K562 (cell line): ENCODE results near the gene TIAM1. TPM values are rescaled to one million over a fixed set of nuclear protein-coding genes. Genes with fewer than 3 reads are reported as not detected.

Experiments
- ATAC-seq: fragments of 200-7000 bp; cut with Tn5 transposase; 3 replicates; pipeline ENCODE4 v1.9.1; 2020; ENCODE audit warnings: moderate library complexity
- BruUV-seq: library from RNA; stranded (reverse); fragments of 400-500 nt; replicated peaks from 2 replicates; lab custom pipeline; 2021; lab: Mats Ljungman, UMichigan
- CTCF ChIA-PET: fragments of 300-600 bp; formaldehyde crosslinking; extraction: SDS; loops from one replicate; lab custom pipeline; 2021; ENCODE audit warnings: low intra/inter-chr PET ratio; lab: Yijun Ruan, JAX
- POLR2A ChIA-PET: fragments of 300-600, 350-650 bp; sonication (Branson Sonifier 250); formaldehyde crosslinking; extraction: SDS; loops from one replicate; lab custom pipeline; 2021; ENCODE audit warnings: antibody characterized with exemption, inconsistent platforms; lab: Yijun Ruan, JAX
- DNase-seq, 4 experiments: peaks; one replicate each; pipeline versions ENCODE4 v3.0.0 to v3.0.0-alpha.2; 2011 to 2018; ENCODE audit warnings: low spot score in 3 of 4, mixed read lengths in 3 of 4; ENCODE audit errors: extremely low read depth in 1 of 4
- FAIRE-seq: peaks from 2 replicates; lab custom pipeline; 2011; peaks lifted over from hg19 to GRCh38; lab: Jason Lieb, UNC
- H2AFZ ChIP-seq: 2 replicates; pipeline ENCODE4 v1.6.0; 2011; ENCODE audit warnings: low read depth, low read length, control low read depth, inconsistent platforms
- H3K27ac ChIP-seq: fragments of 200-600 bp; 3 replicates; pipeline ENCODE4 v1.8.0; 2011; ENCODE audit warnings: low read depth, mild to moderate bottlenecking, control low read depth, inconsistent platforms, low read length, moderate library complexity, mixed read lengths; ENCODE audit errors: extremely low read depth
- H3K27me3 ChIP-seq, 2 experiments: fragments of 300-600 bp in 1 of 2; 2 replicates in 1 of 2; 3 replicates in 1 of 2; pipeline versions ENCODE4 v1.6.0 to v1.8.0; 2011; ENCODE audit warnings: inconsistent platforms in 2 of 2, low read length in 2 of 2, mild to moderate bottlenecking in 1 of 2, mixed read lengths in 1 of 2, moderate library complexity in 1 of 2; ENCODE audit not compliant: control insufficient read depth in 2 of 2, insufficient read depth in 2 of 2
- H3K36me3 ChIP-seq: fragments of 300-600 bp; 3 replicates; pipeline ENCODE4 v1.8.0; 2011; ENCODE audit warnings: mild to moderate bottlenecking, low read length, inconsistent platforms; ENCODE audit not compliant: control insufficient read depth, insufficient read depth
- H3K4me1 ChIP-seq, 2 experiments: fragments of 200-600 bp in 1 of 2; replicated peaks in 1 of 2; 2 replicates in 1 of 2; 3 replicates in 1 of 2; pipeline versions ENCODE4 v1.5.1 to v1.8.0; 2011; ENCODE audit warnings: inconsistent platforms in 2 of 2, low read length in 2 of 2, mild to moderate bottlenecking in 1 of 2, mixed read lengths in 1 of 2, moderate library complexity in 1 of 2; ENCODE audit not compliant: control insufficient read depth in 2 of 2, insufficient read depth in 2 of 2
- H3K4me2 ChIP-seq: 2 replicates; pipeline ENCODE4 v1.6.1; 2011; ENCODE audit warnings: low read length, control low read depth, inconsistent platforms, mixed read lengths; ENCODE audit not compliant: insufficient read depth
- H3K4me3 ChIP-seq: fragments of 200-600 bp; sonication (generic), shearing (Covaris generic); 2 replicates; pipeline ENCODE4 v1.5.1; 2016; ENCODE audit warnings: control low read depth, inconsistent platforms
- H3K79me2 ChIP-seq: fragments of 200-600 bp; 3 replicates; pipeline ENCODE4 v1.8.0; 2011; ENCODE audit warnings: low read length, inconsistent platforms; ENCODE audit not compliant: control insufficient read depth, insufficient read depth
- H3K9ac ChIP-seq, 2 experiments: 2 replicates each; pipeline versions ENCODE4 v1.6.0 to v1.6.1; 2011; ENCODE audit warnings: low read depth in 2 of 2, low read length in 2 of 2, control low read depth in 1 of 2, inconsistent platforms in 1 of 2, mild to moderate bottlenecking in 1 of 2, mixed read lengths in 1 of 2; ENCODE audit not compliant: insufficient read depth in 1 of 2
- H3K9me1 ChIP-seq: one replicate; pipeline ENCODE4 v1.6.0; 2011; ENCODE audit warnings: inconsistent platforms, mild to moderate bottlenecking, low read length, moderate library complexity; ENCODE audit not compliant: control insufficient read depth, insufficient read depth
- H3K9me3 ChIP-seq: replicated peaks from 2 replicates; pipeline ENCODE4 v1.5.1; 2011; ENCODE audit warnings: low read depth, low read length, inconsistent platforms; ENCODE audit not compliant: control insufficient read depth, insufficient read depth
- H4K20me1 ChIP-seq: replicated peaks from 2 replicates; pipeline ENCODE4 v1.6.1; 2011; ENCODE audit warnings: low read length, inconsistent platforms, mixed read lengths; ENCODE audit not compliant: control insufficient read depth, insufficient read depth
- CBX5 ChIP-seq: IDR thresholded peaks from 2 replicates; pipeline ENCODE4 v1.6.1; 2014; ENCODE audit warnings: low read depth, borderline replicate concordance
- CLOCK ChIP-seq: fragments of 250-450 bp; sonication (Bioruptor Pico); IDR thresholded peaks from 2 replicates; pipeline ENCODE4 v1.4.0; 2020; ENCODE audit warnings: mild to moderate bottlenecking, moderate library complexity, borderline replicate concordance
- CTBP1 ChIP-seq: fragments of 450-650 bp; IDR thresholded peaks from 2 replicates; pipeline ENCODE4 v1.6.1; 2016; ENCODE audit warnings: borderline replicate concordance
- HBP1 ChIP-seq: fragments of 450-650 bp; formaldehyde crosslinking; IDR thresholded peaks from 2 replicates; pipeline ENCODE4 v1.4.0; 2022; ENCODE audit warnings: missing genetic modification characterization
- HNRNPUL1 ChIP-seq: fragments of 200-400 bp; formaldehyde crosslinking; IDR thresholded peaks from 2 replicates; pipeline ENCODE4 v1.6.1; 2017; ENCODE audit warnings: low read length
- JUN ChIP-seq, 2 experiments: sonication (generic) in 1 of 2; formaldehyde crosslinking in 1 of 2; IDR thresholded peaks; 2 replicates each; pipeline versions ENCODE4 v1.6.1 to v1.8.0; 2012 to 2022; ENCODE audit warnings: borderline replicate concordance in 2 of 2, mild to moderate bottlenecking in 2 of 2, improper control_type of control experiment in 1 of 2, low read depth in 1 of 2, low read length in 1 of 2, missing genetic modification reagents in 1 of 2
- MCM3 ChIP-seq: fragments of 450-650 bp; IDR thresholded peaks from 2 replicates; pipeline ENCODE4 v1.6.1; 2016
- MTA3 ChIP-seq: fragments of 450-650 bp; formaldehyde crosslinking; IDR thresholded peaks from 2 replicates; pipeline ENCODE4 v1.6.1; 2017; ENCODE audit warnings: mild to moderate bottlenecking, borderline replicate concordance
- PCBP1 ChIP-seq: fragments of 200-400 bp; formaldehyde crosslinking; IDR thresholded peaks from 2 replicates; pipeline ENCODE4 v1.6.1; 2018; ENCODE audit warnings: mild to moderate bottlenecking, low read depth, low read length; ENCODE audit not compliant: poor library complexity, severe bottlenecking
- SMARCC2 ChIP-seq: fragments of 450-650 bp; IDR thresholded peaks from 2 replicates; pipeline ENCODE4 v1.6.1; 2017; ENCODE audit warnings: antibody characterized with exemption, moderate library complexity, mild to moderate bottlenecking, low read depth
- TEAD4 ChIP-seq, 2 experiments: sonication (generic) in 1 of 2; formaldehyde crosslinking in 1 of 2; IDR thresholded peaks; 2 replicates each; pipeline versions ENCODE4 v1.6.1 to v1.8.0; 2012 to 2022; ENCODE audit warnings: borderline replicate concordance in 1 of 2, inconsistent platforms in 1 of 2, low read length in 1 of 2, mild to moderate bottlenecking in 1 of 2, missing genetic modification reagents in 1 of 2
- U2AF2 ChIP-seq: fragments of 200-400 bp; formaldehyde crosslinking; optimal IDR thresholded peaks from 2 replicates; pipeline ENCODE3; 2017; ENCODE audit warnings: low read depth, mild to moderate bottlenecking, low read length
- XRCC5 ChIP-seq: fragments of 200-400 bp; formaldehyde crosslinking; IDR thresholded peaks from 2 replicates; pipeline ENCODE4 v1.6.1; 2017; ENCODE audit warnings: low read depth, mild to moderate bottlenecking, low read length
- ZKSCAN1 ChIP-seq: fragments of 150-350 bp; IDR thresholded peaks from 2 replicates; pipeline ENCODE4 v1.6.1; 2016; ENCODE audit warnings: low read depth, low read length
- ZNF445 ChIP-seq: fragments of 250-450 bp; sonication (Bioruptor Pico); IDR thresholded peaks from 2 replicates; pipeline ENCODE4 v1.4.0; 2020; ENCODE audit warnings: low read depth, mild to moderate bottlenecking, moderate library complexity
- ZNF696 ChIP-seq: fragments of 250-450 bp; sonication (Bioruptor Pico); conservative IDR thresholded peaks from 2 replicates; pipeline ENCODE4 v1.4.0; 2020; ENCODE audit warnings: mild to moderate bottlenecking, moderate library complexity
- WGBS: fragments of 100-300 bp; shearing (Covaris generic); methylation state at CpG from one replicate; pipeline ENCODE4 v1.1.6; 2016; ENCODE audit warnings: low coverage, mixed read lengths; ENCODE audit not compliant: insufficient coverage; ENCODE audit errors: missing lambda C conversion rate; 5-methylcytosine and 5-hydroxymethylcytosine counted together
- in situ Hi-C: fragments of 300-500 bp; cut with MboI; formaldehyde crosslinking; loops from 4 replicates; pipeline ENCODE4 v1.15.0; 2018; ENCODE audit warnings: inconsistent platforms, mixed read lengths
- intact Hi-C: fragments of 100-400 bp; cut with micrococcal nuclease; formaldehyde crosslinking; loops from 2 replicates; pipeline ENCODE4 v1.14.2; 2022
- polyA plus RNA-seq, 8 experiments: library from polyadenylated mRNA; depleted of rRNA in 4 of 8; stranded (reverse) in 5 of 8; unstranded in 3 of 8; fragments of >200 nt; fragmentation: Nextera tagmentation in 2 of 8; fragmentation: Illumina TruSeq in 1 of 8; extraction: Ambion mirVana in 2 of 8; extraction: Trizol in 1 of 8; gene quantifications; 2 replicates each; pipeline versions ENCODE4 v1.2.1 to v1.2.3, GENCODE V29; 2011 to 2014; ENCODE audit warnings: inconsistent platforms in 1 of 8, missing spikeins in 1 of 8
- total RNA-seq, 7 experiments: library from RNA; depleted of rRNA in 6 of 7; stranded (reverse); fragments of >200 nt in 6 of 7; fragmentation: Illumina TruSeq in 2 of 7; extraction: Trizol in 2 of 7; gene quantifications; 2 replicates each; pipeline versions ENCODE4 v1.2.1 to v1.2.3, GENCODE V29; 2011 to 2021; ENCODE audit warnings: low replicate concordance in 1 of 7

Gene TIAM1
- total and polyA plus RNA-seq, 9 of the 15 experiments (the other 6 are each of a cell fraction or from before 2014, with no cell fraction given) = 0.11 TPM; not detected in 8

GRCh38 chr21:31218830-31219608 is 125.0 kb downstream of the TIAM1 start:
- no peak for TF ChIP-seq CTBP1
- no peak for TF ChIP-seq CBX5
- no peak for TF ChIP-seq HBP1
- no peak for TF ChIP-seq JUN (IDR thresholded peaks at IDR 0.05; ENCODE audit: borderline replicate concordance, low read depth, low read length)
- TF ChIP-seq JUN (CRISPR knock-in tag; IDR thresholded peaks at IDR 0.05; ENCODE audit: borderline replicate concordance) = no peak
- no peak for TF ChIP-seq MCM3
- no peak for TF ChIP-seq ZKSCAN1
- TF ChIP-seq HNRNPUL1 = no peak
- TF ChIP-seq PCBP1 = no peak
- no peak for TF ChIP-seq ZNF696 (CRISPR knock-in tag)
- no peak for TF ChIP-seq MTA3
- TF ChIP-seq CLOCK (CRISPR knock-in tag) = no peak
- no peak for TF ChIP-seq SMARCC2
- no peak for TF ChIP-seq TEAD4 (IDR thresholded peaks at IDR 0.05; ENCODE audit: low read length)
- no peak for TF ChIP-seq TEAD4 (CRISPR knock-in tag; IDR thresholded peaks at IDR 0.05; ENCODE audit: borderline replicate concordance)
- no peak for TF ChIP-seq XRCC5
- no peak for TF ChIP-seq ZNF445 (CRISPR knock-in tag)
- TF ChIP-seq U2AF2 = no peak
- TF ChIP-seq, all 486 proteins: peak for 0
- Histone ChIP-seq H2AFZ (no peak overlapping the region), H3K27ac (no peak overlapping the region), H3K36me3 (no peaks in the 10 kb centered on the region), H4K20me1 (no peaks in the 10 kb centered on the region), H3K9me1 (no peaks in the 10 kb centered on the region), H3K4me1 (no peaks in the 10 kb centered on the region), H3K9ac (no peak overlapping the region), H3K4me2 (no peak overlapping the region), H3K4me3 (no peak overlapping the region), H3K9me3 (no peaks in the 10 kb centered on the region), H3K27me3 (no peaks in the 10 kb centered on the region; a peak in 2 of 5 replicates), H3K79me2 (no peaks in the 10 kb centered on the region)
- DNase-seq (no peak), ATAC-seq (no peak), FAIRE-seq (no peak)
- ChIA-PET CTCF (interaction anchor here (0.6 kb wide), 1 partner anchor 1021 kb away, joined by 4 read pairs; no protein-coding TSS in a partner anchor), POLR2A (no interaction called here)
- in situ Hi-C loops (no loop called here), intact Hi-C loops (no loop called here)
- 1% methylated on average over 10 of the region's 12 CpGs for WGBS
- no TSS peak for BruUV-seq
